HG02870 (cell line): ENCODE measurements around the gene MEIOC.
"Not testable (repeated sequence)": the region's sequence is repeated elsewhere in the genome, so short reads cannot be mapped to it uniquely, and the experiment has no call there.

Source experiments
- ATAC-seq: cut with Tn5 transposase; IDR thresholded peaks from one replicate; pipeline ENCODE4 v1.9.1; 2021; ENCODE audit warnings: mild to moderate bottlenecking, moderate library complexity; ENCODE audit not compliant: unreplicated experiment

MEIOC gene

GRCh38 chr17:44655983-44656710 lies at the start of gene MEIOC:
Gene MEIOC, plus strand, starts transcription at chr17:44656468. Its CDS starts 146 bp downstream, at chr17:44656614.
- no peak for ATAC-seq

GRCh38 chr17:44606658-44607057 lies 49.6 kb upstream of the MEIOC start:
- ATAC-seq, result no peak

GRCh38 chr17:44607836-44608690 lies 48.2 kb upstream of the MEIOC start:
- no peak for ATAC-seq

GRCh38 chr17:44608727-44609435 lies 47.4 kb upstream of the MEIOC start:
- no peak for ATAC-seq

DNA sequence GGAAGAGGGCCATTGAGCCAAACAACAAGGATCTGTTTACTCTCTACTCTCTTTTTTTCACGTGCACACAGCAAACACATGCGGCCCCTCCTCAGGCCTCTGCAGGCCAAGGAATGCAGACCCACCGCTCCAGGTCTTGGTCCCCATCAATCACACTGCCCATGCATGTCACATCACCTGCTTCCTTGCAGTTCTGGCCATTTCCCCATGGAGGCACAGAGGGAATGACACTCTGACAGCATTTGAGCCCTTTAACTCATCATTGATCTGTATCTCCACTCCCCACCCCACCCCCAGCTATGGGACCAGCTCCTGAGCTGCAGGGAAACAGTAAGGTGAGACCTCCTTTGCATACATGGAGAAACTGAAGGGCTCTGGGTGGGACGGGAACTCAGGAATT lies 45.9 kb upstream of the MEIOC start:
- no peak for ATAC-seq

GRCh38 chr17:44610871-44611270 lies 45.4 kb upstream of the MEIOC start:
- no peak for ATAC-seq

- ATAC-seq, result no peak
Measured at GRCh38 chr17:44614862-44615261, 41.4 kb upstream of the MEIOC start.

GRCh38 chr17:44618652-44619051 lies 37.6 kb upstream of the MEIOC start:
- ATAC-seq, result not testable (repeated sequence)

DNA sequence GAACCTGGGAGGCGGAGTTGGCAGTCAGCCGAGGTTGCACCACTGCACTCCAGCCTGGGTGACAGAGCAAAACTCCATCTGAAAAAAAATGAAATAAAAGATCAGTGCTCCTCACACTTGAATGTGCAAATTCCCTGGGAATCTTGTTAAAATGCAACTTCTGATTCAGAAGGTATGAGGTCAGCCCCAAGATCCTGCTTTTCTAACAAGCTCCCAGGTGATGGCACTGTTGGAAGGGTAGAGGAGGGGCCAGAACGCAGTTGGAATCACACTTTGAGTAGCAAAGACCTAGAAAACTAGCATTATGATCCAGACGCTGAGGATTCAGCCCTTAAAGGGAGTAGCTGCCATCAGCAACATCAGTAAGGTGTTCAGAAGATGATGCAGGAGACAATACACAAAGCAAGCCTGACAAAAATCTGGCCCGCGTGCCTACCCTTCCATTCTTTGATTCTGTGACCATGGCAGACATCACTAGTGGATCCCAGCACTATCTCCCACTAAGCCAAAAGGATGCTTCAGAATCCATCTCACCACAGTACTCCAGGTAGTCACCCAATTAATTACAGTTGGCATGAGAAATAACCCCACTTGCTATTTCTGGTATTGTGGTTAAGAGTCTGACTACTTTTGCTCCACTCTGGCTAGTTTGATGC lies 33.1 kb upstream of the MEIOC start:
- ATAC-seq, result no peak

DNA sequence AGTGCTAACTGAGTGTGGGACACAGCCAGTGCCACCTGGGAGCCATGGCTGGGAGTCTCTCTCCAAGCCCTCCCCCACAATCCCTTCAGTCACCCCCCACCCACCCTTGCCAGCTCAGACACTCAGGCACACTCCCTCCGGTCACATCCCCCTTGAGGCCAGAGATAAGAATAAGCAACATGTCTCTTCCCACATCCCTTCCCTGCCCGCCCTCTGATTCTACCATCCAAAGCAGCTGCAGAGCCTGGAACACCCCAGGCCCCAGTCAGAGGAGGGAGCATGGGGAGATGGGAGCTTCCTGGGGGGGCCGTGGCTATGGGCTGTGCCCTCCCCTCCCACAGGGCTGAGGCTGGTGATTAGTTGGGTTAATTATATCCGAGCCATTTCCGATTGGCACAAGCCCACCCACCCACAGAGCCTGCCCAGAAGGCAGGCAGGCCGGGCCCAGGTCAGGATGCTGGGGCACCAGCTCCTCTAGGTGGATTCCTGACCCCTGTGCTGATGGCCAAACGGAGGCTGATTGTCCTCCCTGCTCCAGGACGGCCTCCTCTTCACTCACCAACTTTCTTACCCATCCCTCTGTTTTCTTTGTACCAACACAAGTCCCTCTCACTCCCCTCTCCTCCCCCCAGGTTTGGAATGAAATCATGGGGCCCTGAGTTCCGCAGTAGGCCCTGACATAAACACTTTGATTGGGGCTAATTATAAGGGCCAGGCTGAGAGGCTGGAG lies 28.6 kb upstream of the MEIOC start:
- ATAC-seq, result no peak

GRCh38 chr17:44628243-44629188 lies 27.8 kb upstream of the MEIOC start:
- no peak for ATAC-seq

DNA sequence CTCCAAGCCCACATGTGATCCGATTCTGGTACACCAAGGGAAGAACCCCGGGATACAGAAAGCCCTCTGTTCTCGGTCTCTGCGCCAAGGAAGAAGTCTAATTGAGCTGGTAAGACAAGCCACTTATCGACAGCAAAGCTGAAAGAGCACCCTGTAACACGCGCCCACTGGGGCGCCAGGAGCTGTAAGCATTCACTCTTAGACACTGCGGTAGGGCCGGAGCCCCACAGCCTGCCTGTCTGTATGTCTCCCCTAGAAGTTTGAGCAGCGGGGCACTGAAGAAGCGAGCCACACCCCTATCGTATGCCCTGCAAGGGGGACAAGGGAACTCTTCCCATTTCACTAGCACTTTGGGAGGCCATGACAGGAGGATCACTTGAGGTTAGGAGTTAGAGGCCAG lies 27.0 kb upstream of the MEIOC start:
- ATAC-seq, result no peak

DNA sequence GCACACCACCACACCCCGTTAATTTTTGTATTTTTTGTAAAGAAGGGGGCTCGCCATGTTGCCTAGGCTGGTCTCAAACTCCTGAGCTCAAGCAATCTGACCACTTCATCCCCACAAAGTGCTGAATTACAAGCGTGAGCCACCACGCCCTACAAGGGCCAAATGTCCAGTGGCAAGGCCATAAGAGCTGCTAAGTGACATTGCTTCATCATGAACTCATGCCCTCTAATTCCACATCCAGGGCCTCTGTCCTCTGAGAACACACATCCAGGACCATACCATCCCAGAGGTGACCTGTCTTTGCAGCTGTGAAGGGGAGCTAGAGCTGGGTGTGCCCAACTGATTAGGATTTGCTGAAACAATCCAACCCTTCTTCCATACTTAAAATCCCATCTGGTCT lies 25.6 kb upstream of the MEIOC start:
- ATAC-seq, result no peak

DNA sequence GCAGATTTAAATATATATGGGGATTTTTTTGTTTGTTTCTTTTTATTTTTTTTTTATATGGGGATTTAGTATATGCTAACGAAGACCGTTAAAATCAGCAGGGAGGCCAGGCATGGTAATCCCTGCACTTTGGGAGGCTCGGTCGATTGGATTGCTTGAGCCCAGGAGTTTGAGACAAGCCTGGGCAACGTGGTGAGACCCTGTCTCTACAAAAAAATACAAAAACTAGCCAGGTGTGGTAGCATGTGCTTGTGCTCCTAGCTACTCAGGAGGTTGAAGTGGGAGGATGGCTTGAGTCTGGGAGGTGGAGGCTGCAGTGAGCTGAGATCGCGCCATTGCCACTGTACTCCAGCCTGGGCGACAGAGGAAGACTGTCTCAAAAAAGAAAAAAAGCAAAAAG lies 22.3 kb upstream of the MEIOC start:
- ATAC-seq, result no peak

DNA sequence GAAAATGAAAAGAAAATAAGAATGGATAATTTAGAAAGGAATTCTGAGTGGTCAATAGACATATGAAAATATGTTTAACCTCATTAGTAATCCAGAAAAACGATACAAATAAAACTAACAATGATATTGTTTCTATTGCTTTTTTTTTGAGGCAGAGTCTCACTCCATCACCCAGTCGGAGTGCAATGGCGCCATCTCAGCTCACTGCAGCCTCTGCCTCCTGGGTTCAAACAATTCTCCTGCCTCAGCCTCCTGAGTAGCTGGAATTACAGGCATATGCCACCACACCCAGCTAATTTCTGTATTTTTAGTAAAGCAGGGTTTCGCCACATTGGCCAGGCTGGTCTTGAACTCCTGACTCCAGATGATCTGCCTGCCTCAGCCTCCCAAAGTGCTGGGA lies 21.9 kb upstream of the MEIOC start:
- ATAC-seq, result not testable (repeated sequence)

DNA sequence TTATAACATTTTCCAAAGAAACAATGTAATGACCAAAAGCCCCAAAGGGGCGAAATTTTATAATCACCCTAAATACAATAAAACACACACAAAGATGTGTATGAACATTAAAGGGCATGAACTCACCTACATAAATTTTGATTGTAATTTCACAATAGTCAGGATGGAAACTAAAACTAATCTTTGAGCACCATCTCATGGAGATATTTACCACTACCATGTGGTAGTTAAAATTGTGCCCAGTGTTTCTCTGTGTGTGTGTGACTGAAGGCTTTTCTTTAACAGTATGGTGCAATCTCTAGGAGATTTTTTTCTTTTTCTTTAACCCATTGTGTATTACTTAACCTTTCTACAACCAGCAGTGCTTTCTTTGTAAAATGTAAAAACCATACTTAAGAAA lies 19.7 kb upstream of the MEIOC start:
- no peak for ATAC-seq

GRCh38 chr17:44637066-44637465 lies 19.2 kb upstream of the MEIOC start:
- ATAC-seq, result no peak

DNA sequence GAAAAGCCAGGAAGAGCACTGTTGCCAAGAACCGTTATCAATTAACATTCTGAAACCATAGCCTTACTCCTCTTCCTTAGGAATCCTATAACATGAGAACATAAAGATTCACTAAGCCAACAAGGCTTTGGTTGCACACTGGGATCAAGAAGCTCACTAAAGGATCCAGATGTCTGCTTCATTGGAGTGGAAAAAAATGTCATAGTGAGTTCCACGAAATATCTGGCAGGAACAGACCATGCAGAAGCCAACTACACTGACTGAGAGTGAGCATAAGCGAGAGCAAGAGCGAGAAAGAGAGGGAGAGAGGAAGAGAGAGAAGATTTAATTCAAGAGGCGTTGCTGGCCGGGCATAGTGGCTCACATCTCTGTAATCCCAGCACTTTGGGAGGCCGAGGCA lies 13.4 kb upstream of the MEIOC start:
- ATAC-seq, result no peak

DNA sequence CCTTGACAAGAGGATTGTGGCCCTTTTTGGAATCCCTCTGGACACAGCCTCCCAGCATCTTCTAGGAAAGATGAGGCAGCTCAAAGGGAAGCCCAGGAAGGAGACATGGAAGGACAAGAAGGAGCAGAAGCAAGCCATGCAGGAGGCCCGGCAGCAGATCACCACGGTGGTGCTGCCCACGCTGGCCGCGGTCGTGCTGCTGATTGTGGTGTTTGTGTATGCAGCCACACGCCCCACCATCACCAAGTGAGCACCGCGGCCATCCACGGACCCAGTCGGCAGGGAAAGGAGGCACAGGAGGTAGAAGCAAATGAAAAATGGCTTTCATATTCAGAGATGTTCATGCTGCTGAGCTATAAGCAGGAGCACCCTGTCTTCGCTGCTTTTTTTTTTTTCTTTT lies 10.9 kb upstream of the MEIOC start:
- ATAC-seq, result no peak
